GM18951 (cell line): Measurements from ENCODE around the gene NAALADL1.

Experiments used
- POLR2A ChIP-seq: IDR thresholded peaks from 4 replicates; pipeline ENCODE4 v1.6.1; 2011; ENCODE audit warnings: mild to moderate bottlenecking; ENCODE audit not compliant: insufficient read length, insufficient read depth; ENCODE audit errors: extremely low read depth
- in situ Hi-C: fragments of 300-500 bp; cut with MboI; formaldehyde crosslinking; loops from one replicate; pipeline ENCODE4 v1.12.0; 2022; ENCODE audit warnings: low sequenced_read_pairs, mixed read lengths, inconsistent platforms; ENCODE audit not compliant: unreplicated experiment

The NAALADL1 gene

DNA sequence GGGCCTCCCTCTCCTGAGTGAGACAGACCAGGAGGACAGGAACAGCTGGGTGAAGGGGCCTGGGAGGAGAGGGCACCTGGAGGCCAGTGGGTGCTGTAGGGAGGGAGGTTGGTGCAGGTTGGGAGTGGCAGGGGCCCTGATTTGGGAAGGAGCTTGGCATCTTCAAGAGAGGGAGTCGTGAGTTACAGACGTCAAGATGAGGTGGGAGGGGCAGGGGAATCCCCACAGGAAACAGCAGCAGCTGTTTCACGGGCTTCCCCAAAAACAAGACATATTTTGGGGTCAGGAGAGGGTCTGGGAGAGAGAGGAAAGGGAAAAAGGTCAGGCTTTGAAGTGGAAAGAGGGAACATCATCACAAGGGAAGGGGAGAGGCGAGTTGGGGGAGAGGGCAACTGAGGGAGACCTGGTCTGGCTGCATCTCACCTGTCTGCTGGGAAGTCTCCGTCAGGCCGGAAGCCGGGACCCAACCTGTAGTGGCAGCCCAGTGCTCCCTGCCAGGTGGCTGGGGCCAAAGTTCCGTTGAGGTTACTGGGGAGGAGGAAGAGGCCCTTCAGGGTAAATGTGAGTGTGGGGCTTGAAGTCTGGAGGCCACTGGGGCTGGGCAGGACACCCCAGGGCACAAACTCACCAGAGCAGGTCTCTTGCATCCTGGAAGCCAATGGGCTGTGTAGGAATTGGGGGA, 4.4 kb downstream of the NAALADL1 start:
- in situ Hi-C loops, result no loop called here
- TF ChIP-seq POLR2A, result no peak

DNA sequence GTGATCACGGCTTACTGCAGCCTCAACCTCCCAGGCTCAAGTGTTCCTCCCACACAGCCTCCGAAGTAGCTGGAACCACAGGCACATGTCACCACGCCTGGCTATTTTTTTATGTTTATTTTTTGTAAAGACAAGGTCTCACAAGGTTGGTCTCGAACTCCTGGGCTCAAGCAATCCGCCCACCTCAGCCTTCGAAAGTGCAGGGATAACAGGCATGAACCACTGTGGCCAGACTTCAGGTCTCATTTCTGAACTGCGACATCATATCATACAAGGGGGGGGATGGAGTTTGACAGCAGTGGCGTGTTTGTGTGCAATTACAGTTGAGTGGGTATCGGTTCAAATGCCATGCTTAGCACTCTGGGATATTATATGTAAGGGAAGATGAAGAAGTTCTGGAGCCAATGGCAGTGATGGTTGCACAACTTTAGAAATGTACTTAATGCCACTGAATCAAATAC, 6.9 kb downstream of the NAALADL1 start:
- in situ Hi-C loops, result no loop called here
- no peak for TF ChIP-seq POLR2A

DNA sequence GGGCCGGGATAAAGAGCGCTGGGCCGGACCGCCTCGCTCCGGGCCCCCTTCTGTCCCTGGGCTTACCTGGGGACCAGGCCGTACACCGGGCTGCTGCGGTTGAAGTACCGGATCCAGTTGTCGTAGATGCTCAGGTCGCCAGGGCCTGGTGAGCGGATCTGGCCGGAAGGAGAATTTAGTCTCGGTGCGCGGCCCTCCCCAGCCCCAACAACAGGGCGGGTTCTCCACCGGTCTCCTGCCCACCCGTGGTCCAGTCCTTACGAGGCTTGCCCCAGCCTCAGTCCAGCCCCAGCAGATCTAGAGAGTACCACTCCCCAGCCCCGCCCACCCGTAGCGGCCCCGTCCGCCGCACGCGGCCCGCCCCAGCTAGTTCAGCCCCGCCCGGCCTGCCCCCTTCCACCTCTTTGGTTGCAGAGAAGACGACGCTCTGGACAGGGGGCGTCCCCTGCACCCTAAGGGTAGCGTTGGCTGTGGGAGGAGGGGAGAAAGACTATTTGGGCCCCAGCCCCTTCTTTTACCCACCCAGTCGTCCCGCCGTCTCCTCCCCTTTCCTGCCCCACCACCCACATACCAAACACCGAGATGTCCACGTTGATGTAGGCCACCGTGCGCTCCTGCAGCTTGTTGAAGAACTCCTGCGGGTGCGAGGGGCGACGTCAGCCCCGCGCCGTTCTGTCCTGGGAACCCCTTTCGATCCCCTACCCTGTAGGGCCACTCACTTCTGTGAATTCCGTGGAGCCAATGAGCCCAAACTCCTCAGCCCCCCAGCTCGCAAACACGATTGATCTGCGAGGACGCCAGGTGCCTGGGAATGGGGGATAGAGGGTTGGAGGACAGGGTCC, 10.6 kb downstream of the NAALADL1 start:
- TF ChIP-seq POLR2A, result no peak
- in situ Hi-C loops, result no loop called here

DNA sequence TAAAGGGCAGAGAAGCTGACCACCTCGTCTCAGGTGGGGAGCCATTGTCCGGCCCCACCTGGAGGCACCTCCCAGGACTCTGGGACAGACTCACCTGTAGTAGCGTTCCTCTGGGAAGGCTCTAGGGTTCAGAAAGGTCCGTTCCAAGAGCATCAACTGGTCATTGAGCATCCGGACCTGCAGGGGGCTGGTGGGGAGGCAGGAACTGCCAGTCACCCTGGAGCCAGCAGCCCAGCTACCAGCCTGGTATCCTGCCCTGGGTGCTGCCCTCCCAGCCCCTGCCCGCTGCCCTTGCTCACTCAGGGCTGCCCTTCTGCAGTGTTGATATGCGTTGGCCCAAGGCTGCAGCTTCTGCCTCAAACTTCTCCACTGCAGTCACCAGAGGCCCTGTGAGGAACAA, 12.6 kb downstream of the NAALADL1 start:
- in situ Hi-C loops, result no loop called here

DNA sequence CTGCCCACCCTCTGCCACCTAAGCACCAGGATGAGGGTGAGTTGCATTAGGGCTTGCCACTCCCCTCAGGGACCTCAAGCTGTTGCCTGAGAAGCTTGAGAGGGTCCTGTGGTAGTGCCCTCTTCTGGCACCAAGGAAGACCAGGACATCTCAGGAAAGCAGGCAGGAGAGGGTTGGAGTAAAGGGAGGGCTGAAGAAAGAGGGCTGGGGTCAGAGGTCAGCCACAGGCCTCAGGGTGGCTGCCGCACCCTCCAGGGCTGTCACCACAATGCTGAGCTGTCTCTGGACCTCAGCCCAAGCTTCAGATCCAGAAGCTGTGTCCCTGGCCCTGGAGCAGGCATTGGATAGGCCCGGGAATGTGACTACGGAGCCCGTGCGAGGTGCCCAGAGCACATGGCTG, 13.3 kb downstream of the NAALADL1 start:
- no peak for TF ChIP-seq POLR2A
- in situ Hi-C loops, result no loop called here

More for the DNA sequence above, 12.6 kb downstream of the NAALADL1 start:
- no peak for TF ChIP-seq POLR2A

DNA sequence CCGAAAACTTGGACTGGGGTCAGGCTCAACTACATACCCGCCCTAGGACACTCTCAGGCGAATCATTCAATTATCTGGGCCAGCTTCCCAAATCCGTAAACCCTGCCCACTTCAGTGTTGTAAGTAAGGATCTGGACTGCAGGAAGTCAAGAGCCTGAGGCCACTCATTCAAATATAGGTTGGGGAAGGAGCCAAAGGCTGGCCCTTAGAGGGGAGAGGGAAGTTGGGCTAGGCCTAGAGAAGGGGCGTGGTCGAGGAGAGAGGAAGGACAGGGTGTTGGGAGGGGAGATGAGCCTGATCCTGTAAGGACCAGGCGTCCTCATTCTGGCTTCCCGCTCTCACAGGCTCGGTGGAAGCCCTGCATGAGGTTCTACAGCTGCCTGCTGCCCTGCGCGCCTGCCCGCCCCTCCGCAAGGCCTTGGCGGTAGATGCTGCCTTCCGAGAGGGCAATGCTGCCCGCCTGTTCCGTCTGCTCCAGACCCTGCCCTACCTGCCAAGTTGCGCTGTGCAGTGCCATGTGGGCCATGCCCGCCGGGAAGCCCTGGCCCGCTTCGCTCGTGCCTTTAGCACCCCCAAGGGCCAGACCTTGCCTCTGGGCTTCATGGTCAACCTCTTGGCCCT, 14.4 kb downstream of the NAALADL1 start:
- in situ Hi-C loops, result no loop called here
- no peak for TF ChIP-seq POLR2A

DNA sequence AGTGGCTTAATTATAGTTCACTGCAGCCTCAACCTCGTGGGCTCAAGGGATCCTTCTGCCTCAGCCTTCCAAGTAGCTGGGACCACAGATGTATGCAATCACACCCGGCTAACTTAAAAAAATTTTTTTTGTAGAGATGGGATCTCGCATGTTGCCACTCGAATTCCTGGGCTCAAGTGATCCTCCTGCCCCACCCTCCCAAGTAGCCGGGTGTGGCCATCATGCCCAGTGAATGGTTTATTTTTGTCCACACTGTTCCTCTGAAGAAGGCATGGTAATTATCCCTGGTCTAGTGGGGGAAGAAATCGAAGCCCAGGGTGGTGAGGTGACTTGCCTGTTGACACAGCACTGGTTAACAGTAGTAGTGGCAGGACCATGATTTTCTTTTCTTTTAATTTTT, 15.5 kb downstream of the NAALADL1 start:
- in situ Hi-C loops, result no loop called here
- no peak for TF ChIP-seq POLR2A

DNA sequence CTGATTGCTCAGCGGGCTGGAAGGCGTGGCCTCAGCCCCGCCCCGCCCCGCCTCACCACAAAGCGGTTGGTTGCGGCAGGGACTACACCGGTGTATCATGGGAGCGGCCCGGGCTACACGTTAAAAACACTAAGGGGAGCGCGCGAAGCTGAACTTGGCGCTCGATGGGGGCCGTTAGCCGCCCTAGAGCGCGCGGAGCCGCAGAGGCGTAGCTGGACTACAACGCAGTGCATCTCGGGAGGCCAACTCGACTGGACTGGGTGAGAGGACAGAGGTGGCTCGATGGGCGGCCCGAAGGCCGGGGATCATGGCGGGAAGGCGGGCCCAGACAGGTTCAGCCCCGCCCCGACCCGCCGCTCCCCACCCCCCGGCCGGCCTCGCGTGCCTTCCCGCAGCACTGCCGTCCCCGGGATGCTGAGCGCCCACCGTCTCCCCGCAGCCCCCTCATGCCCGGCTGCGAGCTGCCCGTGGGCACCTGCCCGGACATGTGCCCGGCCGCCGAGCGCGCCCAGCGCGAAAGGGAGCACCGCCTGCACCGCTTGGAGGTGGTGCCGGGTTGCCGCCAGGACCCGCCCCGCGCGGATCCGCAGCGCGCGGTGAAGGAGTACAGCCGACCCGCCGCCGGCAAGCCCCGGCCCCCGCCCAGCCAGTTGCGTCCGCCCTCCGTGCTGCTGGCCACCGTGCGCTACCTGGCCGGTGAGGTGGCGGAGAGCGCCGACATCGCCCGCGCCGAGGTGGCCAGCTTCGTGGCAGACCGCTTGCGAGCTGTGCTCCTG, 17.3 kb downstream of the NAALADL1 start, which contains the start of gene SAC3D1:
Gene SAC3D1, plus strand, starts transcription at position 364 of the 776 bp plus-strand sequence. Its CDS starts 83 bp downstream, at position 447.
- in situ Hi-C loops, result no loop called here
- peak; percentile 66 for TF ChIP-seq POLR2A

DNA sequence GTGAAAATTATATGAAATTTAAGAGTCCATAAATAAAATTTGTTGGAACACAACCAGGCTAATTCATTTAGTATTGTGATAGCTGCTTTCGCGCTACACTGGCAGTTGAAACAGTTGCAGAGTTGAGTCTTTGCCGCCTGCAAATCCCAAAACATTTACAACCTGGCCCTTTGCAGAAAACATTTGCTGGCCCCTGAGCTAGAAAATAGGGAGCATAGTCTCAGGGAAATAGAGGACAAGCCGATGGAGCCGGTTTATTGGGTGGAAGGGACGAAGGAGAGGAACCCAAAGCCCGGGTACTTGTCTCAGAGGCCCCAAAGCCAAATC, 17.9 kb downstream of the NAALADL1 start:
- no peak for TF ChIP-seq POLR2A
- in situ Hi-C loops, result no loop called here

DNA sequence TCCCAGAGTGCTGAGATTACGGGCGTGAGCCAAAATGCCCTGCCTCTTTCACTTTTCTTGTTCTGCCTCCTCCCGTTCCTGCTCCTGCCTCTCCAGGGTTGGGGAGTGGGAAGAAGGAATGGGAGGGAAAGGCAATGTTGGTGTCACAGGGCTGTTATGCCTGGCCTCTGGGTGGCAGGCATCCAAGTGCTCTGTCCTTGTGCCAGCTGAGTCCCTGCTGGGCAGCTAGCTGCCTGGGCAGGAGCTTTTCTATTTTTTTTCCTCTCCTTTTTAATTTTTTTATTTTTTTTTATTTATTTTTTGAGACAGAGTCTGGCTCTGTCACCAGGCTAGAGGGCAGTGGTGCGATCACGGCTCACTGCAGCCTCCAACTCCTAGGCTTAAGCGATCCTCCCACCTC, 21.4 kb downstream of the NAALADL1 start:
- in situ Hi-C loops, result no loop called here
- no peak for TF ChIP-seq POLR2A

DNA sequence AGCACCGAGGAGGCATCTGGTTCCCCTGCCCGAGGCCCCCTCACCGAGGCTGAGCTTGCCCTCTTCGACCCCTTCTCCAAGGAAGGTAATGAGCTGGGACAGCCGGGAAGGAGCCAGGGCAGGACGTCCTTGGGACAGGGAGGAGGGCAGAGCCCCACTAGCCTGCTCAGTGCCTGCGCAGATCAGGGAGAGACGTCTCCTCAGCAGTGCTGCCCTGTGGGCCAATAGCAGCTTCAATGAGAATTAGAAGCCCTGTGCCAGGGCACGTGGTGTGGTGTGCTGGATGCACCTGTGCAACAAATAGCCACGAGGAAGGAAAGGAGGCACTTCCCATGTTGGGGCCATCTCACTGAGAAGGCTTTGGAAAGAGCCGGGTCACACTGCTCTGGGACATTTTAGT, 22.8 kb downstream of the NAALADL1 start:
- in situ Hi-C loops, result no loop called here
- TF ChIP-seq POLR2A, result no peak

DNA sequence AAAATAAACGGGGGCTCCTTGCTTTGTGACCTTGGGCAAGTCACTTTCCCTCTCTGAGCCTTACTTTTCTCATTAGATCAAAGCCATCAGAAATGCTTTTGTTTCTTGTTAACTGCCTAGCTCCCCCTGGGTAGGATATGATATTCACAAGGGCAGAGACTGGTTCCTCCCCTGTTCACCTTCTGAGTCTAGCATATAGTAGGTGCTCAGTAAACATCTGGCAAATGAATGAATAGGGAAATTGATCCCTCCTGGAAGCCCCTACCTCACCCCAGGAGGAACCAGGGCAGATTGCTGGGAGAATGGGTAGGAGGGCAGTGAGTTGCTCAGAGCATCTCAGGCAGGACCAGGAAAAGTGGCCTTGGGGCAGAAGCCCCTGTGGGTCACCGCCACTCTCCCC, 23.9 kb downstream of the NAALADL1 start:
- in situ Hi-C loops, result no loop called here
- no peak for TF ChIP-seq POLR2A

DNA sequence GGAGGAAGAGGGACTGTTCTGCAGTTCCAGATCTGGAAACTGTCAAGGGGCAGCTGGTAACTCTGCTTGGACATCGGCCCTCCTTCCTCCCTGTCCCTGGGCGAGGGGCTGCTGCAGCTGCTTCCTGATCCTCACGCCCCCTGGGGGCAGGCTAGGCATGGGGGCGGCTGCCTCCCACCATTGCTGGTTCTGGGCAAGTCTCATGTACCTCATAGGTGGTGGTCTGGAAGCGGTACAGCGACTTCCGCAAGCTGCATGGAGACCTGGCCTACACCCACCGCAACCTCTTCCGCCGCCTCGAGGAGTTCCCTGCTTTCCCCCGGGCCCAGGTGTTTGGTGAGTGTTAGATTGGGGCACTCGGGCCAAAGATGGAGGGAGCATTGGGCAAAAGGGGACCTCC, 26.1 kb downstream of the NAALADL1 start:
- TF ChIP-seq POLR2A, result no peak
- in situ Hi-C loops, result no loop called here
